Measurements from ENCODE around the gene WDR47.

DNA sequence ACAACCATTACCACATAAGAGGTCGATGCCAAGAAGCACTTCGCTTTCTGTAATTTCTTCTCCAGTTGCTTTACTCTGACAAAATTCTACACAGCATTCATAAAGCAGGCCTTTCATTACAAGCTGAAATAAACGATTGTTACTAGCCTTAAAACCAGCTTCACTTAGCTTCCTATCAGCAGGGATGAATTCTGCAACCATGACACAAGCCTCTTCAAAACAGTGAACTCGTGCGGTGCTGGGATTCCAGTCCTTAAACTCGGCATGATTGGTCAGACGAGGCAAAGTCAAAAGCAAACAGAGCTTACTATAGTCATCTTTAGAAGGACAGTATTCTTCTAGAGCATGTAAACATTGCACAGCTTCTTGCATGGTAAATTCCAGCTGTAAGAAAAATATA lies 30.6 kb downstream of the WDR47 start:
- TF ChIP-seq, protein P1, sequence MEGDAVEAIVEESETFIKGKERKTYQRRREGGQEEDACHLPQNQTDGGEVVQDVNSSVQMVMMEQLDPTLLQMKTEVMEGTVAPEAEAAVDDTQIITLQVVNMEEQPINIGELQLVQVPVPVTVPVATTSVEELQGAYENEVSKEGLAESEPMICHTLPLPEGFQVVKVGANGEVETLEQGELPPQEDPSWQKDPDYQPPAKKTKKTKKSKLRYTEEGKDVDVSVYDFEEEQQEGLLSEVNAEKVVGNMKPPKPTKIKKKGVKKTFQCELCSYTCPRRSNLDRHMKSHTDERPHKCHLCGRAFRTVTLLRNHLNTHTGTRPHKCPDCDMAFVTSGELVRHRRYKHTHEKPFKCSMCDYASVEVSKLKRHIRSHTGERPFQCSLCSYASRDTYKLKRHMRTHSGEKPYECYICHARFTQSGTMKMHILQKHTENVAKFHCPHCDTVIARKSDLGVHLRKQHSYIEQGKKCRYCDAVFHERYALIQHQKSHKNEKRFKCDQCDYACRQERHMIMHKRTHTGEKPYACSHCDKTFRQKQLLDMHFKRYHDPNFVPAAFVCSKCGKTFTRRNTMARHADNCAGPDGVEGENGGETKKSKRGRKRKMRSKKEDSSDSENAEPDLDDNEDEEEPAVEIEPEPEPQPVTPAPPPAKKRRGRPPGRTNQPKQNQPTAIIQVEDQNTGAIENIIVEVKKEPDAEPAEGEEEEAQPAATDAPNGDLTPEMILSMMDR (IDR thresholded peaks at IDR 0.05; ENCODE audit: low read depth, low read length), result no peak
- TF ChIP-seq EZH2phosphoT487 (IDR thresholded peaks at IDR 0.05; ENCODE audit: low read depth), result no peak
